ENCODE data around the gene SPATS2.

DNA sequence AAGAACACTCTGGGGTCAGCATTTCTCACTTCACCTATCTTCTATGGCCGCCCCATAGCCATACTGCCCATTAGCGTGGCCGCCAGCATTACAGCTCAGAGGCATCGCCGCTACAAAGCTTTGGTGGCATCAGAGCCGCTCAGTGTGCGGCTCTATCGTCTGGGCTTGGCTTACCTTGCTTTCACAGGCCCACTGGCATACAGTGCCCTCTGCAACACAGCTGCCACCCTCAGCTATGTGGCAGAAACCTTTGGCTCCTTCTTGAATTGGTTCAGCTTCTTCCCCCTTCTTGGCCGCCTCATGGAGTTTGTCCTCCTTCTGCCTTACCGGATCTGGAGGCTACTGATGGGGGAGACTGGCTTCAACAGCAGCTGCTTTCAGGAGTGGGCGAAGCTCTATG, 18.0 kb upstream of the SPATS2 start:
- TF ChIP-seq POLR2A (IDR thresholded peaks at IDR 0.05; ENCODE audit: low read depth, low read length): no peak
- TF ChIP-seq MAFK (IDR thresholded peaks at IDR 0.05; ENCODE audit: low read depth, low read length): no peak
- TF ChIP-seq, protein P1, sequence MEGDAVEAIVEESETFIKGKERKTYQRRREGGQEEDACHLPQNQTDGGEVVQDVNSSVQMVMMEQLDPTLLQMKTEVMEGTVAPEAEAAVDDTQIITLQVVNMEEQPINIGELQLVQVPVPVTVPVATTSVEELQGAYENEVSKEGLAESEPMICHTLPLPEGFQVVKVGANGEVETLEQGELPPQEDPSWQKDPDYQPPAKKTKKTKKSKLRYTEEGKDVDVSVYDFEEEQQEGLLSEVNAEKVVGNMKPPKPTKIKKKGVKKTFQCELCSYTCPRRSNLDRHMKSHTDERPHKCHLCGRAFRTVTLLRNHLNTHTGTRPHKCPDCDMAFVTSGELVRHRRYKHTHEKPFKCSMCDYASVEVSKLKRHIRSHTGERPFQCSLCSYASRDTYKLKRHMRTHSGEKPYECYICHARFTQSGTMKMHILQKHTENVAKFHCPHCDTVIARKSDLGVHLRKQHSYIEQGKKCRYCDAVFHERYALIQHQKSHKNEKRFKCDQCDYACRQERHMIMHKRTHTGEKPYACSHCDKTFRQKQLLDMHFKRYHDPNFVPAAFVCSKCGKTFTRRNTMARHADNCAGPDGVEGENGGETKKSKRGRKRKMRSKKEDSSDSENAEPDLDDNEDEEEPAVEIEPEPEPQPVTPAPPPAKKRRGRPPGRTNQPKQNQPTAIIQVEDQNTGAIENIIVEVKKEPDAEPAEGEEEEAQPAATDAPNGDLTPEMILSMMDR (conservative IDR thresholded peaks at IDR 0.05; ENCODE audit: low read depth, low read length): no peak
- TF ChIP-seq RAD21 (IDR thresholded peaks at IDR 0.05; ENCODE audit: low read length): no peak
- TF ChIP-seq, protein P2, sequence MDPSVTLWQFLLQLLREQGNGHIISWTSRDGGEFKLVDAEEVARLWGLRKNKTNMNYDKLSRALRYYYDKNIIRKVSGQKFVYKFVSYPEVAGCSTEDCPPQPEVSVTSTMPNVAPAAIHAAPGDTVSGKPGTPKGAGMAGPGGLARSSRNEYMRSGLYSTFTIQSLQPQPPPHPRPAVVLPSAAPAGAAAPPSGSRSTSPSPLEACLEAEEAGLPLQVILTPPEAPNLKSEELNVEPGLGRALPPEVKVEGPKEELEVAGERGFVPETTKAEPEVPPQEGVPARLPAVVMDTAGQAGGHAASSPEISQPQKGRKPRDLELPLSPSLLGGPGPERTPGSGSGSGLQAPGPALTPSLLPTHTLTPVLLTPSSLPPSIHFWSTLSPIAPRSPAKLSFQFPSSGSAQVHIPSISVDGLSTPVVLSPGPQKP (IDR thresholded peaks at IDR 0.05; ENCODE audit: borderline replicate concordance, low read depth, low read length): no peak
- no peak for TF ChIP-seq MXI1 (IDR thresholded peaks at IDR 0.05; ENCODE audit: borderline replicate concordance, low read depth, low read length)
- TF ChIP-seq SMC3 (IDR thresholded peaks at IDR 0.05; ENCODE audit: low read depth, low read length): no peak
- TF ChIP-seq RFX5 (IDR thresholded peaks at IDR 0.05; ENCODE audit: low read depth, low read length): no peak
- TF ChIP-seq CEBPB (IDR thresholded peaks at IDR 0.05; ENCODE audit: low read depth, low read length): no peak
- no peak for TF ChIP-seq BHLHE40 (IDR thresholded peaks at IDR 0.05; ENCODE audit: low read depth, low read length)
- TF ChIP-seq, protein P3, sequence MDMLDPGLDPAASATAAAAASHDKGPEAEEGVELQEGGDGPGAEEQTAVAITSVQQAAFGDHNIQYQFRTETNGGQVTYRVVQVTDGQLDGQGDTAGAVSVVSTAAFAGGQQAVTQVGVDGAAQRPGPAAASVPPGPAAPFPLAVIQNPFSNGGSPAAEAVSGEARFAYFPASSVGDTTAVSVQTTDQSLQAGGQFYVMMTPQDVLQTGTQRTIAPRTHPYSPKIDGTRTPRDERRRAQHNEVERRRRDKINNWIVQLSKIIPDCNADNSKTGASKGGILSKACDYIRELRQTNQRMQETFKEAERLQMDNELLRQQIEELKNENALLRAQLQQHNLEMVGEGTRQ (IDR thresholded peaks at IDR 0.05; ENCODE audit: low read depth, low read length): no peak
- TF ChIP-seq RCOR1 (IDR thresholded peaks at IDR 0.05; ENCODE audit: insufficient replicate concordance, low read length): no peak

All from IMR-90 (cell line).